ENCODE data around the gene PSAP. TPM values are rescaled to one million over a fixed set of nuclear protein-coding genes. Genes with fewer than 3 reads are reported as not detected.

Gene PSAP
- polyA plus RNA-seq, 1 donor from 2014 or later = 651 TPM

DNA sequence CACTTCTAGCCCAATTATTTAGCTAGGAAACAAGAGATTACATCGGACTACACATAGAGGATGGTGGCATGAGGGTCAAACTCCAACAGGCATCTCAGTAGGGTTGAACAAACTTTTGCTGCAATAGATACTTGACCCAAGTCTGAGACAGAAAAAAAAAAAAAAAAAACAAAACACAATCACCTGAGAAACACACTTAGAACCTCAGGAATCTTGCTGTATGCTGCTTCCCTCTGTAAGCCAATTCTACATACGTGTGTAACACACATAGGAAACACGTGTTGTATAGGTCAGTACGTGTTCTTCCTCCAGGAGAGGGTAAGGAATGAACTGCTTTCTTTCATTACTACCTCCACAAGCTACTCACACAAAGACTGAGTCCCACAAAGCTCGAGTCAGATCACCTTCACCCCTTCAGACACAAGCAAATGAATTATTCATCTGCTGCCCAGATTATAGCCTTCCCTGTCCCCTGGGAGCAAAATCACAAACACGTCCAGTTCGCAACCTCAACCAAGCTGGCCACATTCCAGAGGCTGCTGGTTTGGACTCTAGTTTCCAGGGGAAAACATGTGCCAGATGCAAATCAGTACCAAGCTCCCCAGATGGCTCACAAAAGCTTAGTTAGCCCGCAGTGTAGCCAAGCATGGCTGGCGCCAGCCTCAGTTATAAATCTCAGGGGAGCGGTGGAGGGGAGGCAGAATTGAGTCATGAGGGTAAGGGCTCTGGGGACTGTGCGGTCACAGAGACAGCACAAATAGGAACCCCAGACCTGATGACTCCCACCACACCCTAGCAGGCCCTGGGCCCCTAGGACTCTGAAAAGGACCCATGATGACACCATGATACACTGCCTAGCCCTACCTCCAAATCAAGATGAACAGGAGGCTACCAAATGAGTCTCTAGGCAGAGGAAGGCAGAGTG lies 15.1 kb downstream of the PSAP start:
- no peaks in the 10 kb centered on the region for H3K9me3 ChIP-seq (ENCODE audit: low read length)
- H3F3A ChIP-seq (ENCODE audit: insufficient read depth, low read length, poor library complexity, severe bottlenecking) = peaks cover 12% of the 10 kb centered on the region
- H3K4me2 ChIP-seq (ENCODE audit: low read length) = no peak overlapping the region
- no peaks in the 10 kb centered on the region for H3K27me3 ChIP-seq (ENCODE audit: insufficient read depth, low read depth, low read length)
- TF ChIP-seq EP300 (conservative IDR thresholded peaks at IDR 0.05; ENCODE audit: poor library complexity, severe bottlenecking) = no peak
- TF ChIP-seq POLR2AphosphoS5 (IDR thresholded peaks at IDR 0.05) = no peak
- no peak for TF ChIP-seq RAD21 (conservative IDR thresholded peaks at IDR 0.05)
- TF ChIP-seq TAF1 (IDR thresholded peaks at IDR 0.05; ENCODE audit: low read depth) = no peak
- peak overlapping the region; percentile 99 for H3K27ac ChIP-seq (ENCODE audit: low read length)
- H4K20me1 ChIP-seq (ENCODE audit: insufficient read depth) = no peaks in the 10 kb centered on the region
- H3K9me2 ChIP-seq (ENCODE audit: insufficient read depth, low read length) = no peaks in the 10 kb centered on the region
- H3K36me3 ChIP-seq (ENCODE audit: insufficient read depth, low read length) = peaks cover 4% of the 10 kb centered on the region
- peak overlapping the region; percentile 22 for H3K4me3 ChIP-seq (ENCODE audit: low read length)
- no peak overlapping the region for H2AFZ ChIP-seq (ENCODE audit: low read depth, low read length)
- no peak overlapping the region for H3K9ac ChIP-seq (ENCODE audit: low read length)
- peaks cover 75% of the 10 kb centered on the region for H3K79me2 ChIP-seq (replicated peaks; ENCODE audit: insufficient read depth, low read length)

DNA sequence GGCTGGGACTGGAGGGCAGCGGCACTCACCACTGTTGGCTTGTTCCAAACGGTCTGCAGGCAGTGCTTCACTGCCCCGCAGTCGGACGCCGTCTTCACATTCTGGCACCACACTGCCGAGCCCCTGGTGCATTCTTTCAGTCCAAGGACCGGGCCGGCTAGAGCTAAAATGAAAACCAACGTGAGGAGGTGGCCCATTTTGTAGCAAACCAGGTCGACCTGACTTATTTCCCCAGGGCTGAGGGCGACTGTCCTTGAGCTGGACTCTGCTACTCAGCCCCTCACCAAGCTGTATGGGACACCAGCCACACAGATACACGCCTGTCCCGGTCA lies 16.7 kb downstream of the PSAP start:
- H3K9ac ChIP-seq (ENCODE audit: low read length) = no peak overlapping the region
- no peak overlapping the region for H3K27ac ChIP-seq (ENCODE audit: low read length)
- peaks cover 83% of the 10 kb centered on the region for H3K79me2 ChIP-seq (replicated peaks; ENCODE audit: insufficient read depth, low read length)
- no peaks in the 10 kb centered on the region for H3K9me2 ChIP-seq (ENCODE audit: insufficient read depth, low read length)
- H3K36me3 ChIP-seq (ENCODE audit: insufficient read depth, low read length) = peaks cover 6% of the 10 kb centered on the region
- TF ChIP-seq EZH2 (IDR thresholded peaks at IDR 0.05; ENCODE audit: borderline replicate concordance, insufficient read depth, low read length, poor library complexity, severe bottlenecking) (no peak), EP300 (conservative IDR thresholded peaks at IDR 0.05; ENCODE audit: poor library complexity, severe bottlenecking) (no peak), TAF1 (IDR thresholded peaks at IDR 0.05; ENCODE audit: low read depth) (no peak), POLR2AphosphoS5 (IDR thresholded peaks at IDR 0.05) (no peak), MXI1 (conservative IDR thresholded peaks at IDR 0.05; ENCODE audit: poor library complexity, severe bottlenecking) (no peak), SMC3 (conservative IDR thresholded peaks at IDR 0.05; ENCODE audit: poor library complexity) (no peak)
- TF ChIP-seq, protein P1, sequence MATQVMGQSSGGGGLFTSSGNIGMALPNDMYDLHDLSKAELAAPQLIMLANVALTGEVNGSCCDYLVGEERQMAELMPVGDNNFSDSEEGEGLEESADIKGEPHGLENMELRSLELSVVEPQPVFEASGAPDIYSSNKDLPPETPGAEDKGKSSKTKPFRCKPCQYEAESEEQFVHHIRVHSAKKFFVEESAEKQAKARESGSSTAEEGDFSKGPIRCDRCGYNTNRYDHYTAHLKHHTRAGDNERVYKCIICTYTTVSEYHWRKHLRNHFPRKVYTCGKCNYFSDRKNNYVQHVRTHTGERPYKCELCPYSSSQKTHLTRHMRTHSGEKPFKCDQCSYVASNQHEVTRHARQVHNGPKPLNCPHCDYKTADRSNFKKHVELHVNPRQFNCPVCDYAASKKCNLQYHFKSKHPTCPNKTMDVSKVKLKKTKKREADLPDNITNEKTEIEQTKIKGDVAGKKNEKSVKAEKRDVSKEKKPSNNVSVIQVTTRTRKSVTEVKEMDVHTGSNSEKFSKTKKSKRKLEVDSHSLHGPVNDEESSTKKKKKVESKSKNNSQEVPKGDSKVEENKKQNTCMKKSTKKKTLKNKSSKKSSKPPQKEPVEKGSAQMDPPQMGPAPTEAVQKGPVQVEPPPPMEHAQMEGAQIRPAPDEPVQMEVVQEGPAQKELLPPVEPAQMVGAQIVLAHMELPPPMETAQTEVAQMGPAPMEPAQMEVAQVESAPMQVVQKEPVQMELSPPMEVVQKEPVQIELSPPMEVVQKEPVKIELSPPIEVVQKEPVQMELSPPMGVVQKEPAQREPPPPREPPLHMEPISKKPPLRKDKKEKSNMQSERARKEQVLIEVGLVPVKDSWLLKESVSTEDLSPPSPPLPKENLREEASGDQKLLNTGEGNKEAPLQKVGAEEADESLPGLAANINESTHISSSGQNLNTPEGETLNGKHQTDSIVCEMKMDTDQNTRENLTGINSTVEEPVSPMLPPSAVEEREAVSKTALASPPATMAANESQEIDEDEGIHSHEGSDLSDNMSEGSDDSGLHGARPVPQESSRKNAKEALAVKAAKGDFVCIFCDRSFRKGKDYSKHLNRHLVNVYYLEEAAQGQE (IDR thresholded peaks at IDR 0.05; ENCODE audit: borderline replicate concordance) = no peak
- TF ChIP-seq, protein P2, sequence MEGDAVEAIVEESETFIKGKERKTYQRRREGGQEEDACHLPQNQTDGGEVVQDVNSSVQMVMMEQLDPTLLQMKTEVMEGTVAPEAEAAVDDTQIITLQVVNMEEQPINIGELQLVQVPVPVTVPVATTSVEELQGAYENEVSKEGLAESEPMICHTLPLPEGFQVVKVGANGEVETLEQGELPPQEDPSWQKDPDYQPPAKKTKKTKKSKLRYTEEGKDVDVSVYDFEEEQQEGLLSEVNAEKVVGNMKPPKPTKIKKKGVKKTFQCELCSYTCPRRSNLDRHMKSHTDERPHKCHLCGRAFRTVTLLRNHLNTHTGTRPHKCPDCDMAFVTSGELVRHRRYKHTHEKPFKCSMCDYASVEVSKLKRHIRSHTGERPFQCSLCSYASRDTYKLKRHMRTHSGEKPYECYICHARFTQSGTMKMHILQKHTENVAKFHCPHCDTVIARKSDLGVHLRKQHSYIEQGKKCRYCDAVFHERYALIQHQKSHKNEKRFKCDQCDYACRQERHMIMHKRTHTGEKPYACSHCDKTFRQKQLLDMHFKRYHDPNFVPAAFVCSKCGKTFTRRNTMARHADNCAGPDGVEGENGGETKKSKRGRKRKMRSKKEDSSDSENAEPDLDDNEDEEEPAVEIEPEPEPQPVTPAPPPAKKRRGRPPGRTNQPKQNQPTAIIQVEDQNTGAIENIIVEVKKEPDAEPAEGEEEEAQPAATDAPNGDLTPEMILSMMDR (IDR thresholded peaks at IDR 0.05; ENCODE audit: poor library complexity, severe bottlenecking) = no peak
- H3K27me3 ChIP-seq (ENCODE audit: insufficient read depth, low read depth, low read length) = no peaks in the 10 kb centered on the region
- H3F3A ChIP-seq (ENCODE audit: insufficient read depth, low read length, poor library complexity, severe bottlenecking) = peaks cover 8% of the 10 kb centered on the region
- no peak overlapping the region for H2AFZ ChIP-seq (ENCODE audit: low read depth, low read length)
- no peaks in the 10 kb centered on the region for H3K9me3 ChIP-seq (ENCODE audit: low read length)
- no peak overlapping the region for H3K4me2 ChIP-seq (ENCODE audit: low read length)
- no peaks in the 10 kb centered on the region for H4K20me1 ChIP-seq (ENCODE audit: insufficient read depth)
- H3K4me3 ChIP-seq (ENCODE audit: low read length) = no peak overlapping the region

Data from neural cell (in vitro differentiated cells).